HCEC 1CT (cell line): Measurements from ENCODE around the gene NTF4.
"Not testable (repeated sequence)": the region's sequence is repeated elsewhere in the genome, so short reads cannot be mapped to it uniquely, and the experiment has no call there.

Experiments used
- DNase-seq: peaks from one replicate; pipeline ENCODE4 v3.0.0-alpha.2; 2017

Gene NTF4

DNA sequence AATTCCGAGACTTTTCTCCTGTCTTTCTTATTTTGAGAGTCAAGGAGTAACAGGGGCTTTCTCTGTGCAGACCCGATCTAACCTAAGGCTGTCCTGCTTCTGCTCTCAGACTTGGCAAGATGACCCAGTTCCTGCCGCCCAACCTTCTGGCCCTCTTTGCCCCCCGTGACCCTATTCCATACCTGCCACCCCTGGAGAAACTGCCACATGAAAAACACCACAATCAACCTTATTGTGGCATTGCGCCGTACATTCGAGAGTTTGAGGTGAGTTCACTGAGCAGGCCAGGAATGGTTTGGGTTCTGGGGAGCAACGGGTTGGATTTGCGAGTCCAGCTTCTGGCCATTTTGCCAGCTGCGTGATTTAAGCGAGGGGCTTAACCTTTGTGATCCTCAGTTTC, 21.7 kb upstream of the NTF4 start:
- no peak for DNase-seq

DNA sequence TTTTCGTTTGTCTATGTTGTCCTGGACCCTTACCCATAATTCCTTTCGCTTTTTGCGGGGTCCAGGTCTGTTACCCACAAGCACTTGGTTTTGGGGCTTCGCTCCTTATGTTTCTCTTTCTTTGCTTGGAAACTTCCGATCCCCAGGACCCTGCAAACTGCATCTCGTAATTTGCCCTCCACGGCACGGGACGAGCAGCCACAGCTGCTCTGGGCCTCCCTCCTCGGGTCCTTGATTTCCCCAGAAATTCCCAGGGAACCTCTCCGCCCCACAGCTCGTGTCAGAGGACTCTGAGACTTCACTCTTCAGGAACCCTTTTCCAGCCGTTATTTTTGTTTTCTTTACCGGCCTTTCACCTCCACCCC, 21.2 kb upstream of the NTF4 start:
- no peak for DNase-seq

DNA sequence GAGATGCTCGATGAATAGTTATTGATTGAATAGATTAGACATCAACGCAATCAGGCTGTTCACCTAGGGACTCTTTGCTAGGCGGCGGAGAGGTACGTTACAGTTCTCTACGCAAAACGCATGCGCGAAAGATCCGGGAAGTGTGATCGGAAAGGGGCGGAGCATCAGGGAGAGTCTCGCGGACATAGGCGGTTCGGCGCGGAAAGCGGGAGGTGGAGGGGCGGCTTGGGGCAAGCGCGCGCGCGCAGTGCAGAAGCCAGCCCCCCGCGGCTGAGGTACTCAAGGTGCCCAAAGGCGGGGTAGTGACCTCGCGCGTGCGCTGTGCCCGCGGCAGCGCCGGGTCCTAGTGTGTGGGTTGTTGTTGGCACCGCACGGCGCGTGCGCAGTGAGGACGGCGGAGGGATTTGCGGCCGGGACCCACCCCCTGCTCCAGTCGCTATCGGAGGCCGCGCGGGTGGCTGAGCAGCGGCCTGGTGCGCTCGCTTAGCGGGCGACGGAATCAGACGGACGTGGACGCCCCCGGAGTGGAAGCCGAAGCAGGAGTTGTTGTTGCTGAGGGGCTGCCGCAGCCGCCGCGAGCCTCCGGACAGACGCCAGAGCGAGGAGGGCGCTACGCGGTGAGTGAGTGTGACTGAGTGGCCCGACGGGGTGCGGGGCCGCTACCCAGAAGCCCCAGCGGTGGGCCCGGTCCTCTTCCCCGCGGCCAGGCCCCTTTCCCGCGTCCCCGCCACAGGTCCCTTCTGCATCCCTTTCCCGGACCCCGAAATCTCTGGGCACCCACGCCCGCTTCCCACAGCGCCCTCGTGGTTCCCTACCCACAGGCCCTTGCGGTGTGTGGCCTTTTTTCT, 20.6 kb upstream of the NTF4 start, which contains the start of gene SNRNP70:
SNRNP70 (plus strand) TSS at position 432 of the 848 bp plus-strand sequence. CDS start 964 bp downstream, outside the sequence.
- peak; percentile 99 for DNase-seq

DNA sequence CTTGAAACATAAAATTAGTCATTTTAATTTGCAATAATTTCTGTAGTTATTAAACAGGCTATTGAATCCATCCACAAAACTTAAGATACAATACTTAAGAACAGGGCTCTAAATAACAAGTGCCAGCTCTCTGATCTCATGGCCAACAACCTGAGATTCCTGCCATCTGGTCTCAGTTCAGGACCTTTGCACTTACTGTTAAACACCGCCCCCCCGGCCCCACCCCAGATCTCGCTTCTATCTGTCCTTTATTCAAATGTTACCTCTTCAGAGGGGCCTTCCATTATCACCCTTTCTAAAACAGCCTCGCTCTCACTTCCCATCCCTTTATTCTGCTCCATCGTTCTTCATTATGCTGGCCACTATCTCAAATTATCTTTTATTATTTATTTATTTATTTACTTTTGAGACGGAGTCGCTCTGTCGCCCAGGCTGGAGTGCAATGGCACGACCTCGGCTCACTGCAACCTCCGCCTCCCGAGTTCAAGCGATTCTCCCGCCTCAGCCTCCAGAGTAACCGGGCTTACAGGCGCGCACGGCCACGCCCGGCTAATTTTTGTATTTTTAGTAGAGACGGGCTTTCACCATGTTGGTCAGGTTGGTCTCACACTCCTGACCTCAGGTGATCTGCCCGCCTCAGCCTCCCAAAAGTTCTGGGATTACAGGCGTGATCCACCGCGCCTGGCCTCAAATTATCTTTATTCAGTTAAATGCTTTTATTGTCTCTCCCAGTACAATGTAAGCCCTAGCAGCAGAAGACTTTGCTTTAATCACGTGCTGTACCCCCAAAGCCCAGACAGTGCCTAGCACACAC, 19.8 kb upstream of the NTF4 start:
- no peak for DNase-seq

DNA sequence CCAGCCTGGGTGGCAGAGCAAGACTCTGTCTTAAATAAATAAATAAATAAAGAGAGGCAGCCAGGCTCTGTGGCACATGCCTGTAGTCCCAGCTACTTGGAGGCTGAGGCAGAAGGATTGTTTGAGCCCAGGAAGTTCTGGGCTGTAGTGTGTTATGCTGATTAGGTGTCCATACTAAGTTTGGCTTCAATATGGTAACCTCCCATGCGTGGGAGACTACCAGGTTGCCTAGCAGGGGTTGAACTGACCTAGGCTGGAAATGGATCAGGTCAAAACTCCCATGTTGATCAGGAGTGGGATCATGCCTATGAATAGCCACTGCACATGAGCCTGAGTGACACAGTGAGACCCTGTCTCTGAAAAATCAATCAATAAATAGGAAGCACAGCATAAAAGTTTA, 16.7 kb upstream of the NTF4 start:
- DNase-seq: no peak

DNA sequence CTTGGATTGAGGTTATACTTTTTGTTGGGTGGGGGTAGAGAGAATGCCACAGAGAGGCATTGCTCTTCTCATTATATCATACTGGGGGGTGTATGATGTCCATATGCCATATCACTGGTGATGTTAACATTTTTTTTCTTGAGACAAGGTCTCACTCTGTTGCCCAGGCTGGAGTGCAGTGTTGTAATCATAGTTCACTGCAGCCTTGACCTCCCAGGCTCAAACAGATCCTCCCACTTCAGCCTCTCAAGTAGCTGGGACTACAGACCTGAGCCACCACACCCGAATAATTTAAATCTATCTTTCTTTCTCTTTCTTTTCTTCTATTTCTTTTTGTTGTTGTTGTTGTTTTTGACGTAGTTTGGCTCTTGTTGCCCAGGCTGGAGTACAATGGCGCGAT, 15.8 kb upstream of the NTF4 start:
- DNase-seq: no peak

DNA sequence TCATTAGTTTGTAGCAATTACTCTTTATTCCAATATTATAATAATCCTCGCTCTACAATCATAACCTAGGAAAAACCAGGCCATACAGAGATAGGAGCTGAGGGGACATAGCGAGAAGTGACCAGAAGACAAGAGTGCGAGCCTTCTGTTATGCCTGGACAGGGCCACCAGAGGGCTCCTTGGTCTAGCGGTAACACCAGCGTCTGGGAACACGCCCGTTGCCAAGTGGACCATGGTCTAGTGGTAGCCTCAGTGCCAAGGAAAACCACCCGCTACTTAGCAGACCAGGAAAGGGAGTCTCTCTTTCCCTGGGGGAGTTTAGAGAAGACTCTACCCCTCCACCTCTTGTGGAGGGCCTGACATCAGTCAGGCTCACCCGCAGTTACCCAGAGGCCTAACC, 10.3 kb upstream of the NTF4 start:
- peak; percentile 41 for DNase-seq

DNA sequence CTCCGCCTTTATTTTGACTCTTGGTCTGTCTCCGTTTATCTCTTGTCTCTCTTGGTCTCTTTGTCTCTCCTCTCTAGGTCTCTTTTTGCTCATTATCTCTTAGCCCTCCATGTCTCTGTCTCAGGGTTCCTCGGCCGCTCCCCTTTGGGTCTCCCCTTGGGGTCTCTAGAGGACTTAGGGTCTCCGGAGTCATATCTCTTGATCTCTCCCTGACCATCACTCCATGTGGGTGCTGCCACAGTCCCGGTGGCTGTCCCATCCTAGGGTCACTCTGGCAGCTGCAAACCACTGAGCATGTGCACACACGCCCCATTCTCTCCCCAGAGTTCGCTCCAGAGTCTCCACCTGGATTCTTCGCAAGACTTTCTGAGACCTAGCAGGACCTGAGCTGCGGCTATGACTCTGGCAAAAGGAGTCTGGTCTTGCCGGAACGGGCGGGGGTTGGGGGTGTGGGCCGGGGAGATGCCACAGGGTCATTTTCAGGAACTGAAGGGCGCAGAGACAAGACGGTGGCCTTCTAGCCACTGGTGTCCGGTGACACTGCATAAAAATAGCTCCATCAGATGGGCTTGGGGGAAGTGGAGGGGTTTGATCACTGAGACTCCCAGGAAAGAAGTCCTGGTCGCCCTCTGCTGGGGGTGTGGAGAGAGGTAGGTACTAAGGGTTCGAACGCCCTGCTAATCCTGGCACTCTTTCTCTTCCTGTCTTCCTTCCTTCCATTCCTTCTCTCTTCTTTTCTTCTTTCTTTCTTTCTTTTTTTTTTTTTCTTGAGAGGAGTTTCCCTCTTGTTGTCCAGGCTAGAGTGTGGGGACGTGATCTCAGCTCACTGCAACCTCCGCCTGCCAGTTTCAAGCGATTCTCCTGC, 9.1 kb upstream of the NTF4 start:
- DNase-seq: no peak

DNA sequence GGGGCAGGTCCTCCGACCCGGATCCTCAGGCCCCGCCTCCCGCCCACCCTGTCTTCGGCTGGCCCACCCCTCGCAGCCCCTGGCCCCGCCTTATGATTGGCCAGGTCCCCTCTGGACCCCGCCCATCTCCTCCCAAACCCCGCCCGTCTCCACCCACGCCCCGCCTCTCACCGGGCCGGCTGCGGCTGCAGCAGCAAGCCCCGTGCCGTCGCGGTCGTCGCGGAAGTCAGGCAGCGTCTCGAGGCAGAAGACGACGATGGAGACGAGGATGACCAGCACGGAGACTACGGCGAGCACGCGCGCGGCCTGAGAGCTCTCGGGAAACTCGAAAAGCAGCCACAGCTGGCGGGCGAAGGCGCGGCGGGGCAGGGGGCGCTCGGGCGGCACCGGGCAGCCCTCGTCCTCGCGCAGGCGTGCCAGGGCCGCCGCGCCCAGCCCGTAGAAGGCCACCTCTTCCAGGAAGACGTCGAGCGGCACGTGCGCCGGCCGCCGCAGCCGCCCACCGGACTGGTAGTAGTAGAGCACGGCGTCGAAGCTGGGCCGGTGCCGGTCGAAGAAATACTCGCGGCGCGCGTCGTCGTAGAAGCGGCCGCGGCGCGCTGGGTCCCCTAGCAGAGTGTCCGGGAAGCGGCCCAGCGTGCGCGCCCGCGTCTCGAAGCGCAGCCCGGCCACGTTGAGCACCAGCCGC, 7.4 kb upstream of the NTF4 start:
- no peak for DNase-seq

DNA sequence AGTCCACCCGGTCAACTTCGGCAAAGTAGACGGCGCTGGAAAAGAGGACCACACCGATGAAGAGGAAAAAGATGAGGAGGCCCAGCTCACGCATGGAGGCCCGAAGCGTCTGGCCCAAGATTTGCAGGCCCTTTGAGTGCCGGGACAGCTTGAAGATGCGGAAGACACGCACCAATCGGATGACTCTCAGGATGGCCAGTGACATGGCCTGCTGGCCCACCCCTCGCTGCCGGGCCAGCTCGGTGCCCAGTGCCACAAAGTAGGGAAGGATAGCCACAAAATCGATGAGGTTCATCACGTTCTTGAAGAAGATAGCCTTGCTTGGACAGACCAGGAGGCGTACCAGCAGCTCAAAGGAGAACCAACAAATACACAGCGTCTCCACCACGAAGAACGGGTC, 5.8 kb upstream of the NTF4 start:
- DNase-seq: no peak

DNA sequence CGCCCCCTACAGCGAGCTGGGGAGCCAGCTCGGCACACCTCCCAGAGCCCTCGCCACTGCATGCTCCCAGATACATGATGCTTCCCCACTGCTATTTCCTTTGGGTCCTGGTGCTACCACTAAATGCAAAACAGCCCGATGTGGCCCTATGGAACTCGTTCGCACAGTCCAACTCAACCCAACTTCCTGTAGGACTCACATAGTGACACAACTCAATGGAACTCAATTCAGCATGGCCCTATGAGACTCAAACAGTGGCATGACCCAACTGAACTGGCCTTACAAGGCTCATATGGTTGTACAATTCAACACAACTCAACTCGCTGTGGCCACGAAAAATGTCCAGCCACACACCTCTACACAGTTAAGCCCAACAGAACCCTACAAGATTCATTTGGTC, 4.4 kb upstream of the NTF4 start:
- no peak for DNase-seq

DNA sequence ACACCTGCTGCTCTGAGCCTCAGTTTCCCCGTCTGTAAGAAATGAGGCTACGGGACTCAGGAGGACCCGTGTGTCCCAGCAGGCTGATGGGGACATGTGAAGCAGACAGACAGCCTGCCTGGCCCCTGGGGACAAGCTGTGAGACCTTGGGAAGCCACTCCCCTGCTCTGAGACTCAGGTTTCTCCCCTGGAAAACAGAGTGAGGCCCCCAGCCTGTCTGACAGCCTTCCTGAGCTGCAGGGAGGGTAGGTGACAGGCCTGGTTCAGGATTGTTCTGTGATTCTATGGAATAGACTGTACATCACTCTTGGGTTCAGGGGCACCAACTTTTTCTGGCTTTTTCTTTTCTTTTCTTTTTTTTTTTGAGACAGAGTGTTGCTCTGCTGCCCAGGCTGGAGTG, 2.9 kb upstream of the NTF4 start:
- no peak for DNase-seq

DNA sequence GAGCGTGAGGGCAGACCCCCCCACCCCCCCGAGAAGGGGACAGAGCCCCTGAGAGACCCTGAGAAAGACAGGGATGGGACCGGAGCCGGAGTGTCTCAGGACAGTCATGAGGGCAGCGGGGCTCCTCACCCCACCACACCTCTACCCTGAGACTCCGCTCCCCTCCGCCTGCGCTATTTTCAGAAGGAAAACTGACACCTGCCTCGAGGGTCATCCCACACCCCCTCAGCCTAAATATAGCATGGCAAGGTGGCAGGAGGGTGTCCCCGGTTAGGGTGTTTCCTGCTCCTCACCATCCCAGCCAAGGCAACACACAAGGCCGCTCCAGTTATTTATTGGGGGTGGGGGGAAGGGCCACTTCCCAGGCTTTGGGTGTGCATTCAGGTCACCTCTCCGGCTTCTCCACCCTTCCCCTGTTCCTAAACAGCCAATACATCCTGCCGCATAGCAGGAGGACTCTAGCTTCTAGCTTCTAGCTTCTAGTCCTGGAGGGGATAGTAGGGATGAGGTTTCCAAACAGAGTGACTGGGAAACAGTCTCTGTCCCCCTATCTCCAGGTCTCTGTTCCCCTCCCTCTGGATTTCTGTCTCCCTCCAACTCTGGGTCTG, 1.4 kb upstream of the NTF4 start:
- no peak for DNase-seq

DNA sequence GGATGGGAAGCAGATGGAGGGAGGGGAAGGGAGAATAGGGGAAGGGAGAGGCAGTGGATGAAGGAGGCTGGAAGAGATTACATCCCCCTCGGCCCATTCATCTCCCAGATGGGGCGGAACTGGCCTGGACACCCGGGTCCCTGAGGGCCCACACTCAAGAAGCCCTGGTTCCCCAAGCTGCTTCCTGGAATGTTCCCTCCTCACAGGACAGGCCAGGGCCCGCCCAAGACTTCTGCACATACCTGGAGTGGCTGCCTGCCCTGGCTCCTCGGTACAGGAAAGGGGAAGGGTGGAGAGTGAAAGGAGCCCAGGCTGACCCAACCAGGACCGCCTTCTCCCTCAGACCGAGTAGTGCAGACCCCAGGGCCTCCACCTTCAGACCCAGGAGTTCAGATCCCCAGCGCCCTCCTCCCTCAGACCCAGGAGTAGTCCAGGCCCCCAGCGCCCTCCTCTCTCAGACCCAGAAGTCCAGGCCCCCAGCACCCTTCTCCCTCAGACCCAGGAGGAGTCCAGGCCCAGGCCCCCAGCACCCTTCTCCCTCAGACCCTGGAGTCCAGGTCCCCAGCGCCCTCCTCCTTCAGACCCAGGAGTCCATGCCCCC, 489 bp downstream of the NTF4 start:
- DNase-seq: no peak

DNA sequence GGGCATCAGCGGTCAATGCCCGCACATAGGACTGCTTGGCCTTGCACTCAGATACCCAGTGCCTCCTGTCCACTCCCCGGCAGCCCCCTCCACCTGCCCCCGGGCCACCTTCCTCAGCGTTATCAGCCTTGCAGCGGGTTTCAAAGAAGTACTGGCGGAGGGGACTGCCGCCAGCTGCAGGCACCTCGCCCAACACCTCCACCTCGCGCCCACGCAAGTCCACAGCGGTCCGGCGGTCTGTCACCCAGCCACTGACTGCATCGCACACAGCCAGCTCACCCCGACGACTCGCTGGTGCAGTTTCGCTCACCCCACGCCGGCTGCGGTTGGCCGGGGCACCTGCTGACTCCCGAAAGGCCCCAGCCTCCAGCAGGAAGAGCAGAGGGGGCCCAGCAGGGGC, 3.2 kb downstream of the NTF4 start:
- no peak for DNase-seq

DNA sequence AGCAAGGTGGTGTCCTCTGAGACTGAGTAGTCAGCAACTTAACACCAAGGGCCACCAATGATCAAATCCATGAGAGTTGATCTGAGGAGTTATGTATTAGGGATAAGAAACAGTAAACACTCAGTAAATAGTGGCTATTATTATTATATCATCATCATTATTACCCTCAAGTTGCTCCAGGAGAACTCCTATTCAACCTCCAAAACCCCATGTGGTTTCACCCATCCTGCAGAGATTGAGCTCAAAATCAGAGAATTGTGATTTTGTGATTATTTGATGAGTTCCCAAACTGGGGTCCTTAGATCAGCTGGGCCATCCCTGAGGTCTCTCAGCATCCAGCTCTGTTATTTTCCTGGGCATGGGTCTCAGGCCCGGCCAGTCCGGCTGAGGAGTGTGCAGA, 3.6 kb downstream of the NTF4 start:
- DNase-seq: no peak

DNA sequence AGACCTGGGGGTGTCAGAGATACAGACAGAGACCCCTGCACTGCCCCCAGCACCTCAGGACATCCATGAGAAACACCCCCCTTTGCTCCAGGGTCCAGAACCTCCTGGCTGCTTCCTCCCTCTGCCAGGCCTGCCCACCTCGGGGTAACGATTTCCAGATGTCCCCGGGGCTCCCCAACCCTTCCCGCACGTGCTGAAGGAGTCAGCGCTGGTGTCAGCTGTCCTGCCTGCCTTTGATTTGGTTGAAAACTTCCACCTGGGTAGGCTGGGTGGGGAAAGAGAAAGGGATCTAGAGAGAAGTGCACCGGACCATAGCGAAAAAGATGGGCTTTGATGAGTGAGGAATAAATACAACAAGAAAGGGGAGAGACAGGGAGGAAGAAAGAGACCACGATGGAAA, 5.6 kb downstream of the NTF4 start:
- DNase-seq: no peak

DNA sequence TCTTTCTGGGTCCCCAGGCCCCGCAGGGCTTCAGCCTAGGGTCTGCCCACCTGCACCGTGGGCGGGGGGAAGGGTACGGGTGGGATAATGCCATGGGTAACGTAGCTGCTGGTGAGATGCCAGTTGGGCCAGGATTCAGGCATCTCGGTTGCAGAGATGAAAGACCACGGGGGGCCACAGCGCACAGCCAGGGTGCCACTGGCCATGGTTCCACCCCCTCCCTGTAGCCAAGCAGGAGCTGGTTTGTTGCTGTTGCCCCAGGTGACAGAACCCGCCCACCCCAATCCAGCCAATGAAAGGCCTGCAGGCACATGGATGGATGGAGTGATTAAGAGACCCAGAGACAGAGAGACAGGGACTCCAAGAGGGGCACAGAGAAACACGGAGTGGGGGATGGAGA, 6.1 kb downstream of the NTF4 start:
- DNase-seq: no peak

DNA sequence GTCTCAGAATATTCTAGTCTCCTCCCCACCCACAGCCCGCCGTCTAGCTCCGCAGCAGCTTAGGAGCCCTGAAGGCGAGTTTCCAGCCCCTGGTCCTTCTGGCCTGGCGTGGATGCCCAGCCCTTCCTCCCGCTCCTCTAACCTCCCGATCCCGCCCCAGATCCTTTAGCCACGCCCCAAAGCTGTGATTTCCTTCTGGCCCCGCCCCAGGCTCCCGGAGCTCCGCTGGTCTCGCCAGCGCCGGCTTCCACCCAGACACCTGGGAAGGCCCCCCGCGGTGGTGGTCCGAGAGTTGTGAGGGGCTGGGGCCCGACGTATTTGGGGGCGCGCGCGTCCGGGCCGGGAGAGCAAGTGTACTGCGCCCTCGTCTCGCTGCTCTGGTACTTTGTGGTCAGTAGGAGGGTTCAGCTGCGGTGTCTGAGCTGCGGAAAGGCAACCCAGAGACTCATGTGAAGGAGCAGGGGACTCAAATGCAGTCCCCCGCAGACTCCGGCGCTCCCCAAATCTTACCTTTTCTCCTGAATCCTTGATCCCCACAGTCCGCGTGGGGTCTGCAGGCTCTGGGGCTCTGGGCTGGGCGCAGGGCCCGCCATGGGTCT, 6.9 kb downstream of the NTF4 start, which contains the start of gene CGB7:
CGB7 (minus strand) TSS at position 114 of the 599 bp plus-strand sequence. CDS start 2,374 bp downstream, outside the sequence.
- DNase-seq: peak; percentile 52

DNA sequence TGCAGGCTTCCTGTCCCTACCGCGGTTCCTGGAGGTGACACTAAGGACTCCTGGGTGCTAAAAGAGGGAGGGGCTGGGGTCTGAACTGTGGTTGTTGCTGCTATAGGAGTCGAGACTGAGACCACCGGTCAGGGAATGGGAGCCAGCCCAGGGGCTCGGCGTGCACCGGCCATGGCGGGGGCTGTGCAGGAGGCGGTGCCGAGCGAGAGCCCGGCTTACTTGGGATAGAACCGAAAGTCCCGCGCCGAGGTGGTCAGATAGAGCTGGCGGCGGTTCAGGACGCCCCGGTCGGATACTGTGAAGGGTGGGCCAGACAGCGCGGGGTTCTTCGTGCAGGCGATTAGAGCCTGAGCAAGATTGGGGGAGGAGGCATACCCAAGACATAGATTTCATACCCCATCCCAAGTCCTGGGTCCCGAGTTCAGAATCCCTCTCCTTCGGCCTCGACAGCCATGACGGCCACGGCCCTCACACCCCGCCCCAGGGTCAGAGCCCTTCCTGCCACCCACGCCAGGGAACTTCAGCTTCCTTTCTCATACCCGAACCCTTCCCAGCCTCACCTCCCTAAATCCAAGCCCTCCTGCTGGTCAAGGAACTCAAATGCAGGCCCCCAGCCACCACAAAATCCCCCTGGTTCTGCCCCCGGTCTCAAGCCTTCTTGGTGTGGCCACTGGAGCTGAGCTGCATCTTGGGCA, 7.6 kb downstream of the NTF4 start:
- DNase-seq: not testable (repeated sequence)
